Effector memory CD4-positive, alpha-beta T cell (primary cell): ENCODE results near the gene FUOM.
A peak's percentile ranks its signal among the peaks of the same experiment; 100 is the strongest.
"Not testable (repeated sequence)": the region's sequence is repeated elsewhere in the genome, so short reads cannot be mapped to it uniquely, and the experiment has no call there.

Source experiments
- DNase-seq, 3 donors: peaks; one replicate each; pipeline ENCODE4 v3.0.0-alpha.2; 2020
- H3K27ac ChIP-seq: 2 replicates; pipeline ENCODE4 v1.7.0; 2013; ENCODE audit warnings: mild to moderate bottlenecking, low read length, moderate library complexity; ENCODE audit not compliant: insufficient read depth, poor library complexity, severe bottlenecking
- H3K27me3 ChIP-seq: replicated peaks from 2 replicates; pipeline ENCODE4 v1.7.0; 2013; ENCODE audit warnings: mild to moderate bottlenecking, low read length; ENCODE audit not compliant: insufficient read depth, control insufficient read depth, poor library complexity, severe bottlenecking
- H3K36me3 ChIP-seq: 2 replicates; pipeline ENCODE4 v1.7.0; 2013; ENCODE audit warnings: mild to moderate bottlenecking, low read length, moderate library complexity; ENCODE audit not compliant: control insufficient read depth, insufficient read depth
- H3K4me1 ChIP-seq: 2 replicates; pipeline ENCODE4 v1.7.0; 2013; ENCODE audit warnings: low read length, mild to moderate bottlenecking; ENCODE audit not compliant: control insufficient read depth, insufficient read depth, poor library complexity, severe bottlenecking
- H3K4me3 ChIP-seq: 2 replicates; pipeline ENCODE4 v1.7.0; 2013; ENCODE audit warnings: low read length, low read depth, mild to moderate bottlenecking; ENCODE audit not compliant: insufficient read depth, poor library complexity, severe bottlenecking
- H3K9me3 ChIP-seq: 2 replicates; pipeline ENCODE4 v1.7.0; 2013; ENCODE audit warnings: mild to moderate bottlenecking, low read length, moderate library complexity; ENCODE audit not compliant: control insufficient read depth

FUOM gene

DNA sequence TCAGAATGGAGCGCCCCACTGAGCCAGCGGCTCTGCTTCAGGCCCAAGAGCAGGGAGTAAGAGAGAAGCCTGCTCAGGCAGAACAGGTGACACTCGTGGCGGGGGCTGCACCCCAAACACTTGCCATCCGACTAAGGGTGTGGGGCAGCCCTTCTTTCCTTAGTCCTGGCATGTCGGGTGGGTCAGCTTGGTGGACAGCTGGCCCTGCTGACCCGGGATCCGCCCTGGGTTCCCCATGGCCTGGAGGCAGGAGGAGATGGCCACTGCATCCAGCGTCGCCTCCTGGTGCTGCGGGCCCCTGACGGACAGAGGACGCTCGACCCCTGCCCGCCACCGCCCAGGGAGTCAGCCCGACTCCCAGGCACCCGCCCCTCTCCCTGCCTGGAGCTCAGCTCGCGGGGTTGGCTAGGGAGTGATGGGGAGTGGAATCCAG, 20.0 kb upstream of the FUOM start:
- Histone ChIP-seq H3K27ac (peak overlapping the region; percentile 51), H3K27me3 (no peaks in the 10 kb centered on the region), H3K36me3 (no peaks in the 10 kb centered on the region), H3K4me3 (peak overlapping the region; percentile 96), H3K9me3 (no peaks in the 10 kb centered on the region), H3K4me1 (peaks cover 13% of the 10 kb centered on the region)
- DNase-seq = no peak

DNA sequence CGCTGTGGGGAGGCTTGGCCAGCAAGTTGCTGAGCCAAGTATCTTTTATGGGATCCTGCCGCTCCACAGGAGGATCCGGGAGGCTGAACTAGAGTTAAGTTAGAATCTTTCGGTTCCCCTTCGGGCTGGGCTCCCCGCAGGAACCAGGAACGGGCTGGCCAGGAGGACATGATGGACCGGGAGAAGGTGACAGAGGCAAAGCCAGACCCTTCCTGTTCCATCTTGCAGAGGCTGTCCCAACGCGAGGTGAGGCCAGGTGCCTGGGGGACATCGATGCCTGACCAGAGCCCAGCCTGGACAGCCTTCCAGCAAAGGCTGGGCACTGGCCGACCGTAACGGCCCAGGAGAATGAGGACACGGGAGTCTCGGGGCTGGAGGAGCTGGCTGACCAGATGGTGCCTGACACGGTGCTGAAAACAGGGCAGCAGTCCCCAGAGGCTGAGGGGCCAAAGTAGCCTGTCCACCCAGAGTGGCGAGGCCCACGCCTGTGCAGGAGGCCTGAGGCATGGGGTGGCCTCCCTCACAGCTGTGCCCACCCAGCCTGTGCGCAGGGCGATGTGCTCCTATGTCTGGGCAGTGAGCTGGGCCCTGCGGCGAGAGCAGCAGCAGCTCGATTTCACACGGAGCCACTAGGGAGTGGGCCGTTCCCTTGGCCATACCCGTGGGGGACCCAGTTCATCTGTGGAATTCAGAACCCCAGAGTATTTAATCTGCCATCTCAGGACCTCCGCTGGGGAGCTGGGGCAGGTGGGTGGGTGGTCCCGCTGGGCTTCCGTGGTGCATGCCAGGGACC, 19.4 kb upstream of the FUOM start:
- no peaks in the 10 kb centered on the region for H3K27me3 ChIP-seq
- H3K9me3 ChIP-seq = no peaks in the 10 kb centered on the region
- H3K4me3 ChIP-seq = no peak overlapping the region
- H3K4me1 ChIP-seq = peaks cover 17% of the 10 kb centered on the region
- H3K36me3 ChIP-seq = no peaks in the 10 kb centered on the region
- no peak overlapping the region for H3K27ac ChIP-seq
- DNase-seq = no peak

DNA sequence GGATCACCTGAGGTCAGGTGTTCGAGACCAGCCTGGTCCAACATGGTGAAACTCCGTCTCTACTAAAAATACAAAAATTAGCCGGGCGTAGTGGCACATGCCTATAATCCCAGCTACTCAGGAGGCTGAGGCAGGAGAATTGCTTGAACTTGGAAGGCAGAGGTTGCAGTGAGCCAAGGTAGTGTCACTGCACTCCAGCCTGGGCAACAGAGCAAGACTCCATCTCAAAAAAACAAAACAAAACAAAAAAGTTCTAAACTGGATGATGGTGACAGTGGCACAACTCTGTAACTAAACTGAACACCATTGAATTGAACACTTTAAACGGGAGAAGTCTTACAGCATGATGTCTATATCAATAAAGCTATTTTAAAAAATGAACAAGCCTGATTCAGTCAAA, 18.4 kb upstream of the FUOM start:
- not testable (repeated sequence) for H3K9me3 ChIP-seq, H3K4me3 ChIP-seq, H3K27ac ChIP-seq, H3K36me3 ChIP-seq, DNase-seq, H3K27me3 ChIP-seq
- peaks cover 20% of the 10 kb centered on the region for H3K4me1 ChIP-seq

DNA sequence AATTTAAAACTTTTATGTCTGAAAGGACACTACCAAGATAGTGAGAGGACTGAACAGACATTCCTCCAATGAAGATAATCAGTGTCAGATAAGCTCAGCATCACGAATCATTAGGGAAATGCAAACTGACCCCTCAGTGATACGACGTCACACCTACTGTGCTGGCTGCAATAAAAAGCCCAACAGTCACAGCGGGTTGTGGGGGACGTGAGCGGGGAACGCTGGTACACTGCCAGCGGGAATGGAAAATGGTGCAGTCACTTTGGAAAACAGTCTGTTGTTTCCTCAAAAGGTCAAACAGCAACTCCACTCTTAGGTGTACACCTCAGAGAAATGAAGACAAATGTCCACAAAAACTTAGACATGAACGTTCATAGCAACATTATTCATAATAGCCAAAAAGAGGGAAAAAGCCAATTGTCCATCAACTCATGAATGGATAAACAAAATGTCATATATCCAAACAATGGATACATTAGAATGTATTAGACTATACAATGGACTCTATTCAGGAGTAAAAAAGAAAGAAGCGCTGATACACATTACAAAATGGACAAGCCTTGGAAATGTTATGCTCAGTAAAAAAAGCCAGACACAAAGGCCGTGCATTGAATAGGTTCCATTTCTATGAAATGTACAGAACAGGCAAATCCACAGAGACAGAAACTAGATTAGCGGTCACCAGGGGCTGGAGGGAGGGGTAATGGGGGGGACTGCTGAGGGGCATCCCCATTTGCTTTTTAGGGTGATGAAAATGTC, 17.7 kb upstream of the FUOM start:
- Histone ChIP-seq H3K27me3 (no peaks in the 10 kb centered on the region), H3K4me1 (peaks cover 20% of the 10 kb centered on the region), H3K4me3 (no peak overlapping the region), H3K27ac (no peak overlapping the region), H3K9me3 (no peaks in the 10 kb centered on the region), H3K36me3 (peaks cover under 1% of the 10 kb centered on the region)
- DNase-seq = no peak

DNA sequence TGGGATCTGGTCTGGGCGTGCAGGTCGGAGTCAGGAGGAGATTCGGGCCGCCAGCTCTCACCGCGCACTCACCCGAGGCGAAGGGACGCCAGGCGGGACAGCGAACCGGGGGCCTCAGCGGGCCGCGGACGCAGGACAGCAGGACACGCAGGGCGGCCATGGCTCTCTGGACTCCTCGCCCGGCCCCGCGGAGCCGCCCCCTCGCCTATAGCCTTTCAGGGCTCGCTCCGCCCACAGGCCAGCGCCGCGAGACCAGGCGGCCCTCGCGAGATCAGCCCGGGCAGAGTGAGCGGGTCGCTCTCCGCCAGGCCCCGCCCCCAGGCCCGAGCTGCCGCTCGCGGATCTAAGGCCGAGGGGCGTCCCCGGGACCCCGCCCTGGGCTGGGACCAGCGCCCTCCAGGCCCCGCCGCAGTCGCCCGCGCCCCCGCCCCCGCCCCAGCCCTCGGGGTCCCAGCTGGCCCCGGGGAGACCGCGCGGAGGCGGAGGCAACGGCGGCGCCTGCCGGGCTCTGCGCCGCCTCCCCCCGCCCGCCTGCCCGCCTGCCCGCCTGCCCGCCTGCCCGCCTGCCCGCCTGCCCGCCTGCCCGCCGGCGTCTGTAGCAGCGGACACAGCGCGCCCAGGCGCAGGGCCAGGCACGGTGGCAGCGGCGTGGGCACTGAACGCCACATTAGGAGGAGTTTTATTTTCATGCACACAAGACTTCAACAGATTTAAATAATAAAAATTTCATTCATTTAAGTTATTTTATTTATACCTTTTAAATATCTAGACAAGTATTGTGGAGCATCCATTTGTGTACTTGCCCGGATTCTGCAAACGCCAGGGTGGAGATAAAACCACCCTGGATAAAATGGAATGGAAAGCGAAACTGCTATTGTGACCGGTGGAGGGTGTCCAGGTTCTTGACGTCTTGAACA, 15.6 kb upstream of the FUOM start, which contains the start of gene ECHS1:
TSS of gene ECHS1 (minus strand) at position 181 of the 917 bp plus-strand sequence. CDS start at position 160, 21 bp downstream.
- DNase-seq = peak; percentile 78 to 89 (median 89)
- Histone ChIP-seq H3K4me1 (peaks cover 12% of the 10 kb centered on the region), H3K9me3 (no peaks in the 10 kb centered on the region), H3K27me3 (no peaks in the 10 kb centered on the region), H3K4me3 (peak within 1 kb of the TSS; percentile 91), H3K27ac (peak within 1 kb of the TSS; percentile 57), H3K36me3 (peaks cover 20% of the 10 kb centered on the region)

DNA sequence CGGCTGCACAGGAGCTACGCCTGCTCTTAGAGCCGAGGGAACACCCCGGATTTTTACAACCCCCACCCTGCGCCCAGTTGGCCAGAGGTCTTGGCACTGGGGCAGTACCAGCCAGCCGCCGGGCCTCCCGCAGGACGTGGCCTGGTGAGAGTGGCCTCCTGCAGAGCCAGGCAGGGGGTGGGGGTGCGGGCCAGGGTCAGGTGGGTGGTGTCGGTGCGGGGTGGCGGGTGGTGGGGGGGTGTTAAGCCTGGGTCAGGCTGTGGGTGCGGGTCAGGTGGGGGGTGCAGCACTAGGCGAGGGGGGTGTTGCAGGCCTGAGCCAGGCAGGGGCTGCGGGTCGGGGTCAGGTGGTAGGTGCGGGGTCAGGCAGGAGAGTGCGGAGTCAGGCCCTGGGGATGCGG, 14.7 kb upstream of the FUOM start:
- Histone ChIP-seq H3K9me3 (no peaks in the 10 kb centered on the region), H3K4me1 (peaks cover 7% of the 10 kb centered on the region), H3K4me3 (no peak overlapping the region), H3K27ac (no peak overlapping the region), H3K36me3 (peaks cover 20% of the 10 kb centered on the region), H3K27me3 (no peaks in the 10 kb centered on the region)
- no peak for DNase-seq

DNA sequence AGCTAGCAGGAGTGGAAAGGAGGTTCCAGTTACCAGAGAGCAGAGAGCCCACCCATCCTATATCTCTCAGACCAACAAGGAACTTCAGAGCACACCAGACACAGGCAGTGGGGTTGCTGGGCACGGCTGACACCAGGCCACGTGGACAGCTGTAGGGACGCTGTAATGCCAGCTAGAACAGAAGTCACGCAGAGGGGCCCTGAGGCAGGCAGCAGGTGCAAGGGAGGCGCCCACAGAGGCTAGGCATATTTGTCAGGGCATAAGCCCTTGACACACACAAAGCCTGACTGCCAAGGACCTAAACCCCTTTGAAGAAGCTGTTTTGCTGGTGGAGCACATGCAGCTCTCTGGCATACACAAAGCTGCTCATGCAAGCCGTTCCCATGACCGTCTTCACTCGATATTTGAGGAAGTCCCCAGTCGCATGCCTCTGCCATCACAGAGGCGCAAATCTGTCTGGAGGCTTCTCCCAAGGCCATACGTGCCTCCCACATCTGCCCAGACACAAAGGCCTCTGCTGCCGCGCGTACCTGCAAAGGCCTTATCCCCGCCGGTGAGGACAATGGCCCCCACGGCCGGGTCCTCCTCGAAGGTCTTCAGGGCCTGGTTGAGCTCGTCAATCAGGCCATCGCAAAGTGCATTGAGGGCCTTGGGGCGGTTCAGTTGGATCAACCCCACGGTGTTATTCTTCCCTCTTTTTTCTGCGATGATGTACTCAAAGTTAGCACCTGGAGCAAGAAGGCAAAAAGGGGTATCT, 12.4 kb upstream of the FUOM start:
- Histone ChIP-seq H3K27me3 (no peaks in the 10 kb centered on the region), H3K4me3 (no peak overlapping the region), H3K27ac (no peak overlapping the region), H3K4me1 (peaks cover 7% of the 10 kb centered on the region), H3K9me3 (no peaks in the 10 kb centered on the region), H3K36me3 (peaks cover 37% of the 10 kb centered on the region)
- no peak for DNase-seq

DNA sequence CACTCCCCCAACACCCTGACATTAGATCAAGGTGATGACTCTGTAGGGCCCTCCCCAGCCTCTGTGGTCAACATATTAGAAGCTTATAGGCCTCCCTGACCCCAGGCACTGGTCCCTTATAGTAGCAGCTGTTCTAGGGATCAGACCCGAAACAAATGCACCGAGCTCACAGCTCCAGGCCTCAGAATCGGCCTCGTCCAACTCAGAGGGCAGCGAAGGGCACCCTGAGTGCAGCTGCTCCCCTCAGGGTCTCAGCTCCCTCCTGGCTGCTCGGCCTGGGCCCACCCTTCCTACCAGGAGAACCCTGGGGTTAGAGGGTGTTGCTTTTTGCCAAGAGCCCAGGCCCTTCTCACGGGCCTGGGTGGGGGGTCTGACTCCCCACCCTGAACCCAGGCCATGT, 10.3 kb upstream of the FUOM start:
- Histone ChIP-seq H3K27me3 (no peaks in the 10 kb centered on the region), H3K9me3 (no peaks in the 10 kb centered on the region), H3K4me3 (no peak overlapping the region), H3K36me3 (peaks cover 44% of the 10 kb centered on the region), H3K4me1 (peaks cover 7% of the 10 kb centered on the region), H3K27ac (no peak overlapping the region)
- DNase-seq = no peak

DNA sequence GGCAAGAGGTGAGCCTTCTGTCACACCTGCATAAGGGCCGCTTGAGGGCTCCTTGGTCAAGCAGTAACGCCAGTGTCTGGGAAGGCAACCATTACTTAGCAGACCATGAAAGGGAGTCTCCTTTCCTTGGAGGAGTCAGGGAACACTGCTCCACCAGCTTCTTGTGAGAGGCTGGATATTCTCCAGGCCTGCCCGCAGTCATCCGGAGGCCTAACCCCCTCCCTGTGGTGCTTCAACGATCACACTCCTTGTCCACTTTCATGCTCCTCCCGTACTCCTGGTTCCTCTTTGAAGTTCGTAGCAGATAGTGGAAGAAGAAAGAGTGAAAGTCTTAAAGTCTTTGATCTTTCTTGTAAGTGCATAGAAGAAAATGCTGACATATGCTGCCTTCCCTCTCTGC, 9.6 kb upstream of the FUOM start:
- DNase-seq, H3K4me3 ChIP-seq, H3K4me1 ChIP-seq, H3K27me3 ChIP-seq, H3K9me3 ChIP-seq, H3K27ac ChIP-seq: not testable (repeated sequence)
- H3K36me3 ChIP-seq = peaks cover 44% of the 10 kb centered on the region
